GM19463 (cell line): ENCODE measurements around the gene STRN4.

Experiments
- ATAC-seq: cut with Tn5 transposase; IDR thresholded peaks from one replicate; pipeline ENCODE4 v1.9.1; 2021; ENCODE audit warnings: mild to moderate bottlenecking, moderate library complexity; ENCODE audit not compliant: unreplicated experiment

The STRN4 gene

GRCh38 chr19:46744005-46744691 lies 2.1 kb downstream of the STRN4 start:
- no peak for ATAC-seq

GRCh38 chr19:46742926-46743480 lies 3.2 kb downstream of the STRN4 start:
- no peak for ATAC-seq

- ATAC-seq, result no peak
These were observed 4.8 kb downstream of the STRN4 start for GRCh38 chr19:46741447-46741846.

- ATAC-seq, result no peak
These were observed 6.9 kb downstream of the STRN4 start for GRCh38 chr19:46739290-46739771.

- no peak for ATAC-seq
These were observed 8.5 kb downstream of the STRN4 start for GRCh38 chr19:46737761-46738171.

GRCh38 chr19:46737298-46737654 lies 9.0 kb downstream of the STRN4 start:
- no peak for ATAC-seq

GRCh38 chr19:46736531-46737297 lies 9.5 kb downstream of the STRN4 start:
- no peak for ATAC-seq

GRCh38 chr19:46733690-46734292 lies 12.5 kb downstream of the STRN4 start:
- no peak for ATAC-seq

- no peak for ATAC-seq
These were observed 13.1 kb downstream of the STRN4 start for GRCh38 chr19:46732966-46733689.

GRCh38 chr19:46732172-46732938 lies 13.9 kb downstream of the STRN4 start:
- ATAC-seq, result no peak

- no peak for ATAC-seq
These were observed 14.7 kb downstream of the STRN4 start for GRCh38 chr19:46731584-46731983.

- ATAC-seq, result no peak
These were observed 15.2 kb downstream of the STRN4 start for GRCh38 chr19:46731007-46731501.

GRCh38 chr19:46730595-46730994 lies 15.7 kb downstream of the STRN4 start:
- ATAC-seq, result no peak

GRCh38 chr19:46730187-46730586 lies 16.1 kb downstream of the STRN4 start:
- ATAC-seq, result no peak

GRCh38 chr19:46729696-46730095 lies 16.6 kb downstream of the STRN4 start:
- ATAC-seq, result no peak

- ATAC-seq, result no peak
These were observed 17.4 kb downstream of the STRN4 start for GRCh38 chr19:46728693-46729339.

GRCh38 chr19:46728208-46728607 lies 18.0 kb downstream of the STRN4 start:
- ATAC-seq, result no peak

GRCh38 chr19:46727757-46728156 lies 18.5 kb downstream of the STRN4 start:
- no peak for ATAC-seq

- no peak for ATAC-seq
These were observed 19.2 kb downstream of the STRN4 start for GRCh38 chr19:46726971-46727501.
